ENCODE results near the gene CHSY1. TPM values are rescaled to one million over a fixed set of nuclear protein-coding genes. Genes with fewer than 3 reads are reported as not detected.

CHSY1 gene
- total RNA-seq, 2 experiments from 2014 or later, result 34.8 to 36.3 TPM

- intact Hi-C loops (cut with micrococcal nuclease), result no loop called here
- peaks cover 44% of the 10 kb centered on the region for H3K4me1 Mint-ChIP-seq (ENCODE audit: low read depth)
- peaks cover 11% of the 10 kb centered on the region for H3K36me3 Mint-ChIP-seq
- ChIA-PET CTCF (interaction anchor here (0.8 to 7.3 kb wide), 6 partner anchors 36 to 237 kb away, joined by 3 to 97 read pairs (median 6); no protein-coding TSS in a partner anchor), POLR2A (interaction anchor here (1.5 to 1.9 kb wide), 3 partner anchors 13 to 65 kb away, joined by 4 to 16 read pairs (median 5); no protein-coding TSS in a partner anchor)
- no peaks in the 10 kb centered on the region for H3K9me3 Mint-ChIP-seq
- H3K27me3 Mint-ChIP-seq, result no peaks in the 10 kb centered on the region
- peak overlapping the region; percentile 86 for H3K27ac Mint-ChIP-seq
- peak overlapping the region; percentile 89 for H3K4me3 Mint-ChIP-seq
- no peak for DNase-seq
These were observed 988 bp upstream of the CHSY1 start for GRCh38 chr15:101252836-101253235.

GRCh38 chr15:101250873-101251829 lies 697 bp downstream of the CHSY1 start:
- no peaks in the 10 kb centered on the region for H3K27me3 Mint-ChIP-seq
- peak overlapping the region; percentile 91 for H3K4me3 Mint-ChIP-seq

GRCh38 chr15:101250341-101250831 lies 1.5 kb downstream of the CHSY1 start:
- H3K9me3 Mint-ChIP-seq, result no peaks in the 10 kb centered on the region
- H3K4me1 Mint-ChIP-seq (ENCODE audit: low read depth), result peaks cover 67% of the 10 kb centered on the region
- H3K36me3 Mint-ChIP-seq, result peaks cover 11% of the 10 kb centered on the region
- intact Hi-C loops (cut with micrococcal nuclease), result loop anchor here (2.0 kb wide), 1 partner anchor 90 kb away; no protein-coding TSS in a partner anchor
- no peak for DNase-seq
- CTCF ChIA-PET, result interaction anchor here (0.5 to 2.9 kb wide), 5 partner anchors 10 to 242 kb away, joined by 3 to 16 read pairs (median 4); no protein-coding TSS in a partner anchor
- H3K27ac Mint-ChIP-seq, result peak overlapping the region; percentile 86
- H3K27me3 Mint-ChIP-seq, result no peaks in the 10 kb centered on the region
- H3K4me3 Mint-ChIP-seq, result peak overlapping the region; percentile 91
- POLR2A ChIA-PET, result interaction anchor here (1.2 to 1.6 kb wide), 5 partner anchors 44 to 90 kb away, joined by 3 to 6 read pairs (median 5); partner anchors contain the start of gene SNRPA1

More at GRCh38 chr15:101250873-101251829, 697 bp downstream of the CHSY1 start:
- Mint-ChIP-seq H3K27ac (peak overlapping the region; percentile 86), H3K36me3 (peaks cover 11% of the 10 kb centered on the region), H3K9me3 (no peaks in the 10 kb centered on the region), H3K4me1 (ENCODE audit: low read depth) (peaks cover 61% of the 10 kb centered on the region)
- CTCF ChIA-PET, result interaction anchor here (0.7 to 2.9 kb wide), 10 partner anchors 59 to 316 kb away, joined by 3 to 16 read pairs (median 4); no protein-coding TSS in a partner anchor
- POLR2A ChIA-PET, result interaction anchor here (0.6 to 1.9 kb wide), 12 partner anchors 11 to 124 kb away, joined by 3 to 16 read pairs (median 5); partner anchors contain the start of gene SNRPA1
- intact Hi-C loops (cut with micrococcal nuclease), result loop anchor here (2.0 kb wide), 1 partner anchor 90 kb away; no protein-coding TSS in a partner anchor
- DNase-seq, result peak; percentile 31

GRCh38 chr15:101248274-101248673 lies 3.6 kb downstream of the CHSY1 start:
- peaks cover 82% of the 10 kb centered on the region for H3K4me1 Mint-ChIP-seq (ENCODE audit: low read depth)
- no peaks in the 10 kb centered on the region for H3K9me3 Mint-ChIP-seq
- CTCF ChIA-PET, result interaction anchor here (0.9 to 2.9 kb wide), 6 partner anchors 10 to 239 kb away, joined by 3 to 16 read pairs (median 6); no protein-coding TSS in a partner anchor
- peak overlapping the region; percentile 28 for H3K4me3 Mint-ChIP-seq
- DNase-seq, result no peak
- H3K36me3 Mint-ChIP-seq, result peaks cover 14% of the 10 kb centered on the region
- POLR2A ChIA-PET, result interaction anchor here (0.6 to 6.5 kb wide), 3 partner anchors 43 to 170 kb away, joined by 6 to 44 read pairs (median 6); no protein-coding TSS in a partner anchor
- H3K27me3 Mint-ChIP-seq, result no peaks in the 10 kb centered on the region
- intact Hi-C loops (cut with micrococcal nuclease), result no loop called here
- peak overlapping the region; percentile 30 for H3K27ac Mint-ChIP-seq

- Mint-ChIP-seq H3K27me3 (no peaks in the 10 kb centered on the region), H3K36me3 (peaks cover 17% of the 10 kb centered on the region), H3K4me3 (peak overlapping the region; percentile 50), H3K27ac (peak overlapping the region; percentile 42), H3K9me3 (no peaks in the 10 kb centered on the region), H3K4me1 (ENCODE audit: low read depth) (peaks cover 83% of the 10 kb centered on the region)
- ChIA-PET POLR2A (interaction anchor here (1.2 to 6.5 kb wide), 2 partner anchors 41 to 59 kb away, joined by 3 to 44 read pairs; no protein-coding TSS in a partner anchor), CTCF (interaction anchor here (0.7 to 2.9 kb wide), 9 partner anchors 11 to 238 kb away, joined by 3 to 16 read pairs (median 5); no protein-coding TSS in a partner anchor)
- intact Hi-C loops (cut with micrococcal nuclease), result loop anchor here (1.0 to 2.0 kb wide), 2 partner anchors 41 to 120 kb away; no protein-coding TSS in a partner anchor
- DNase-seq, result no peak
These were observed 4.8 kb downstream of the CHSY1 start for GRCh38 chr15:101246824-101247745.

- Mint-ChIP-seq H3K4me3 (peak overlapping the region; percentile 50), H3K27me3 (no peaks in the 10 kb centered on the region), H3K4me1 (ENCODE audit: low read depth) (peaks cover 86% of the 10 kb centered on the region), H3K9me3 (no peaks in the 10 kb centered on the region), H3K27ac (peak overlapping the region; percentile 42), H3K36me3 (peaks cover 19% of the 10 kb centered on the region)
- ChIA-PET CTCF (interaction anchor here (0.6 to 4.5 kb wide), 6 partner anchors 11 to 237 kb away, joined by 4 to 16 read pairs (median 6); no protein-coding TSS in a partner anchor), POLR2A (interaction anchor here (0.7 to 6.5 kb wide), 2 partner anchors 32 to 41 kb away, joined by 3 to 44 read pairs; no protein-coding TSS in a partner anchor)
- intact Hi-C loops (cut with micrococcal nuclease), result loop anchor here (2.0 kb wide), 1 partner anchor 120 kb away; no protein-coding TSS in a partner anchor
- no peak for DNase-seq
These were observed 5.5 kb downstream of the CHSY1 start for GRCh38 chr15:101246391-101246790.

GRCh38 chr15:101244889-101245668 lies 6.8 kb downstream of the CHSY1 start:
- intact Hi-C loops (cut with micrococcal nuclease), result loop anchor here (2.0 kb wide), 1 partner anchor 642 kb away; the partner anchor contains the start of genes ASB7 and LINS1
- DNase-seq, result no peak
- CTCF ChIA-PET, result interaction anchor here (0.9 to 4.5 kb wide), 7 partner anchors 34 to 230 kb away, joined by 3 to 13 read pairs (median 3); no protein-coding TSS in a partner anchor
- Mint-ChIP-seq H3K4me1 (ENCODE audit: low read depth) (peaks cover 86% of the 10 kb centered on the region), H3K4me3 (peak overlapping the region; percentile 10), H3K36me3 (peaks cover 15% of the 10 kb centered on the region), H3K27ac (peak overlapping the region; percentile 42), H3K9me3 (no peaks in the 10 kb centered on the region), H3K27me3 (no peaks in the 10 kb centered on the region)
- POLR2A ChIA-PET, result interaction anchor here (0.5 to 6.5 kb wide), 3 partner anchors 17 to 57 kb away, joined by 3 to 44 read pairs (median 4); no protein-coding TSS in a partner anchor

- Mint-ChIP-seq H3K27me3 (no peaks in the 10 kb centered on the region), H3K9me3 (no peaks in the 10 kb centered on the region), H3K4me1 (ENCODE audit: low read depth) (peaks cover 86% of the 10 kb centered on the region), H3K4me3 (peak overlapping the region; percentile 17), H3K36me3 (peaks cover 10% of the 10 kb centered on the region), H3K27ac (peak overlapping the region; percentile 42)
- ChIA-PET POLR2A (interaction anchor here (6.5 kb wide), 1 partner anchor 39 kb away, joined by 44 read pairs; no protein-coding TSS in a partner anchor), CTCF (interaction anchor here (1.0 to 4.5 kb wide), 9 partner anchors 14 to 229 kb away, joined by 3 to 13 read pairs (median 4); no protein-coding TSS in a partner anchor)
- intact Hi-C loops (cut with micrococcal nuclease), result loop anchor here (2.0 kb wide), 1 partner anchor 641 kb away; the partner anchor contains the start of genes ASB7 and LINS1
- DNase-seq, result no peak
These were observed 7.6 kb downstream of the CHSY1 start for GRCh38 chr15:101244036-101244781.

- H3K36me3 Mint-ChIP-seq, result peaks cover 9% of the 10 kb centered on the region
- peak overlapping the region; percentile 32 for H3K27ac Mint-ChIP-seq
- H3K27me3 Mint-ChIP-seq, result no peaks in the 10 kb centered on the region
- DNase-seq, result no peak
- ChIA-PET CTCF (interaction anchor here (1.1 to 4.5 kb wide), 7 partner anchors 15 to 228 kb away, joined by 3 to 13 read pairs (median 5); no protein-coding TSS in a partner anchor), POLR2A (interaction anchor here (1.2 to 6.5 kb wide), 2 partner anchors 38 to 94 kb away, joined by 5 to 44 read pairs; no protein-coding TSS in a partner anchor)
- H3K9me3 Mint-ChIP-seq, result no peaks in the 10 kb centered on the region
- peaks cover 89% of the 10 kb centered on the region for H3K4me1 Mint-ChIP-seq (ENCODE audit: low read depth)
- peak overlapping the region; percentile 50 for H3K4me3 Mint-ChIP-seq
- intact Hi-C loops (cut with micrococcal nuclease), result no loop called here
These were observed 8.4 kb downstream of the CHSY1 start for GRCh38 chr15:101243420-101243819.

Data from activated CD4-positive, alpha-beta memory T cell treated with anti-CD3 and anti-CD28 coated beads for 36 hours (primary cell).